B cell (primary cell): ENCODE results near the gene PRKCB.

Experiments used
- EZH2 ChIP-seq: IDR thresholded peaks from 2 replicates; pipeline ENCODE4 v1.6.1; 2012; ENCODE audit warnings: borderline replicate concordance, low read depth, mild to moderate bottlenecking, moderate library complexity, low read length; ENCODE audit not compliant: insufficient read depth, poor library complexity, severe bottlenecking
- TF ChIP-seq, protein P1 (sequence below): fragments of 200-600 bp; IDR thresholded peaks from one replicate; pipeline ENCODE4 v1.8.0; 2022; ENCODE audit warnings: antibody characterized with exemption, mild to moderate bottlenecking

- TF ChIP-seq, protein P1, sequence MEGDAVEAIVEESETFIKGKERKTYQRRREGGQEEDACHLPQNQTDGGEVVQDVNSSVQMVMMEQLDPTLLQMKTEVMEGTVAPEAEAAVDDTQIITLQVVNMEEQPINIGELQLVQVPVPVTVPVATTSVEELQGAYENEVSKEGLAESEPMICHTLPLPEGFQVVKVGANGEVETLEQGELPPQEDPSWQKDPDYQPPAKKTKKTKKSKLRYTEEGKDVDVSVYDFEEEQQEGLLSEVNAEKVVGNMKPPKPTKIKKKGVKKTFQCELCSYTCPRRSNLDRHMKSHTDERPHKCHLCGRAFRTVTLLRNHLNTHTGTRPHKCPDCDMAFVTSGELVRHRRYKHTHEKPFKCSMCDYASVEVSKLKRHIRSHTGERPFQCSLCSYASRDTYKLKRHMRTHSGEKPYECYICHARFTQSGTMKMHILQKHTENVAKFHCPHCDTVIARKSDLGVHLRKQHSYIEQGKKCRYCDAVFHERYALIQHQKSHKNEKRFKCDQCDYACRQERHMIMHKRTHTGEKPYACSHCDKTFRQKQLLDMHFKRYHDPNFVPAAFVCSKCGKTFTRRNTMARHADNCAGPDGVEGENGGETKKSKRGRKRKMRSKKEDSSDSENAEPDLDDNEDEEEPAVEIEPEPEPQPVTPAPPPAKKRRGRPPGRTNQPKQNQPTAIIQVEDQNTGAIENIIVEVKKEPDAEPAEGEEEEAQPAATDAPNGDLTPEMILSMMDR = no peak
- no peak for TF ChIP-seq EZH2
These were observed 297.0 kb downstream of the PRKCB start for GRCh38 chr16:24132797-24133155.
